Endothelial cell of umbilical vein (primary cell): ENCODE results near the gene COPS4. TPM values are rescaled to one million over a fixed set of nuclear protein-coding genes. Genes with fewer than 3 reads are reported as not detected.

Experiments
- BruUV-seq: library from RNA; stranded (reverse); fragments of 400-500 nt; replicated peaks from 2 replicates; lab custom pipeline; 2021; lab: Mats Ljungman, UMichigan
- CTCF ChIA-PET: fragments of 300-600, 350-600 bp; sonication (Branson Sonifier 250); formaldehyde crosslinking; loops from one replicate; lab custom pipeline; 2021; ENCODE audit warnings: antibody characterized with exemption, inconsistent platforms; lab: Charles Lee
- POLR2A ChIA-PET: fragments of 300-600, 350-600 bp; sonication (Branson Sonifier 250); formaldehyde crosslinking; loops from one replicate; lab custom pipeline; 2021; ENCODE audit warnings: antibody characterized with exemption, inconsistent platforms; lab: Charles Lee
- DNase-seq: peaks from one replicate; pipeline ENCODE4 v3.0.0-alpha.2; 2011; ENCODE audit warnings: low read depth, low spot score
- FAIRE-seq: peaks from 2 replicates; lab custom pipeline; 2011; peaks lifted over from hg19 to GRCh38; lab: Jason Lieb, UNC
- H2AFZ ChIP-seq: 2 replicates; pipeline ENCODE4 v1.6.0; 2012; ENCODE audit warnings: low read depth, low read length, control low read depth, inconsistent platforms
- H3K27ac ChIP-seq: 2 replicates; pipeline ENCODE4 v1.5.1; 2011; ENCODE audit warnings: low read depth, mild to moderate bottlenecking, control low read depth, low read length, moderate library complexity; ENCODE audit not compliant: insufficient read depth
- H3K27me3 ChIP-seq, 2 experiments: 2 replicates each; pipeline versions ENCODE4 v1.6.0 to v1.6.1; 2011; ENCODE audit warnings: low read length in 2 of 2, mixed read lengths in 1 of 2; ENCODE audit not compliant: control insufficient read depth in 2 of 2, insufficient read depth in 2 of 2
- H3K36me3 ChIP-seq, 2 experiments: 2 replicates in 1 of 2; 3 replicates in 1 of 2; pipeline ENCODE4 v1.5.1; 2011; ENCODE audit warnings: low read length in 2 of 2, mild to moderate bottlenecking in 1 of 2, moderate library complexity in 1 of 2; ENCODE audit not compliant: control insufficient read depth in 2 of 2, insufficient read depth in 2 of 2; ENCODE audit errors: extremely low read depth in 1 of 2
- H3K4me1 ChIP-seq: 3 replicates; pipeline ENCODE4 v1.5.1; 2011; ENCODE audit warnings: mild to moderate bottlenecking, low read length; ENCODE audit not compliant: control insufficient read depth, insufficient read depth; ENCODE audit errors: extremely low read depth
- H3K4me2 ChIP-seq: 2 replicates; pipeline ENCODE4 v1.6.1; 2011; ENCODE audit warnings: low read length, control low read depth, mixed read lengths; ENCODE audit not compliant: insufficient read depth
- H3K4me3 ChIP-seq, 3 experiments: fragments of 200-600 bp in 1 of 3; sonication (generic), shearing (Covaris generic) in 1 of 3; replicated peaks in 1 of 3; 2 replicates each; pipeline ENCODE4 v1.5.1; 2011 to 2016; ENCODE audit warnings: control low read depth in 3 of 3, low read length in 3 of 3, mild to moderate bottlenecking in 2 of 3, inconsistent platforms in 1 of 3, low read depth in 1 of 3, moderate library complexity in 1 of 3; ENCODE audit not compliant: insufficient read depth in 1 of 3
- H3K79me2 ChIP-seq: 2 replicates; pipeline ENCODE4 v1.6.0; 2012; ENCODE audit warnings: low read length, inconsistent platforms; ENCODE audit not compliant: control insufficient read depth, insufficient read depth
- H3K9ac ChIP-seq: replicated peaks from 2 replicates; pipeline ENCODE3; 2011; ENCODE audit warnings: low read length, control low read depth; ENCODE audit not compliant: insufficient read depth; ENCODE audit errors: extremely low read depth
- H3K9me1 ChIP-seq: replicated peaks from 3 replicates; pipeline ENCODE4 v1.6.0; 2011; ENCODE audit warnings: mild to moderate bottlenecking, low read length; ENCODE audit not compliant: control insufficient read depth, insufficient read depth; ENCODE audit errors: extremely low read depth
- H3K9me3 ChIP-seq: replicated peaks from 2 replicates; pipeline ENCODE4 v1.5.1; 2012; ENCODE audit warnings: low read length, inconsistent platforms; ENCODE audit not compliant: control insufficient read depth, insufficient read depth
- H4K20me1 ChIP-seq: replicated peaks from 2 replicates; pipeline ENCODE3; 2011; ENCODE audit warnings: mild to moderate bottlenecking, low read length; ENCODE audit not compliant: control insufficient read depth, insufficient read depth; ENCODE audit errors: extremely low read depth
- CTCF ChIP-seq, 2 donors: IDR thresholded peaks; 1 replicate in 1 of 2; 2 replicates in 1 of 2; pipeline ENCODE4 v1.5.1; 2011; ENCODE audit warnings: low read length in 2 of 2, mild to moderate bottlenecking in 2 of 2, moderate library complexity in 2 of 2, control low read depth in 1 of 2, inconsistent platforms in 1 of 2, low read depth in 1 of 2; ENCODE audit not compliant: insufficient read depth in 1 of 2; ENCODE audit errors: extremely low read depth in 1 of 2
- EZH2 ChIP-seq: IDR thresholded peaks from 2 replicates; pipeline ENCODE4 v1.6.1; 2012; ENCODE audit warnings: borderline replicate concordance, low read depth, mild to moderate bottlenecking, moderate library complexity, low read length, inconsistent platforms; ENCODE audit not compliant: severe bottlenecking
- FOS ChIP-seq: IDR thresholded peaks from 2 replicates; pipeline ENCODE4 v1.6.1; 2011; ENCODE audit warnings: mild to moderate bottlenecking, low read length, moderate library complexity, borderline replicate concordance; ENCODE audit not compliant: insufficient read depth
- GATA2 ChIP-seq: IDR thresholded peaks from 2 replicates; pipeline ENCODE4 v1.7.0; 2011; ENCODE audit warnings: low read depth, mild to moderate bottlenecking, moderate library complexity, mixed read lengths, low read length; ENCODE audit not compliant: insufficient read length, insufficient read depth
- JUN ChIP-seq: IDR thresholded peaks from 2 replicates; pipeline ENCODE4 v1.6.1; 2011; ENCODE audit warnings: borderline replicate concordance, low read depth; ENCODE audit not compliant: insufficient read length, insufficient read depth
- MAX ChIP-seq: IDR thresholded peaks from 2 replicates; pipeline ENCODE4 v1.6.1; 2011; ENCODE audit not compliant: insufficient read depth, insufficient read length
- MYC ChIP-seq: IDR thresholded peaks from one replicate; pipeline ENCODE4 v1.6.1; 2011; ENCODE audit warnings: mild to moderate bottlenecking, low read depth, low read length
- POLR2A ChIP-seq: IDR thresholded peaks from 2 replicates; pipeline ENCODE4 v1.6.1; 2012; ENCODE audit warnings: low read depth, mild to moderate bottlenecking, control low read depth, low read length
- POLR2AphosphoS5 ChIP-seq: IDR thresholded peaks from 2 replicates; pipeline ENCODE4 v1.6.1; 2012; ENCODE audit warnings: low read depth, mild to moderate bottlenecking, control low read depth, low read length, moderate library complexity; ENCODE audit not compliant: insufficient read depth
- dilution Hi-C: fragments of 300-500 bp; cut with MboI; formaldehyde crosslinking; loops from one replicate; pipeline ENCODE4 v1.15.0; 2019; ENCODE audit warnings: low sequenced_read_pairs; ENCODE audit not compliant: extremely low pct_ligation_motif_present
- intact Hi-C: fragments of 100-400 bp; cut with micrococcal nuclease; formaldehyde crosslinking; loops from one replicate; pipeline ENCODE4 v1.10.0; 2022
- polyA plus RNA-seq, 4 experiments: library from polyadenylated mRNA; depleted of rRNA in 3 of 4; stranded (reverse) in 3 of 4; unstranded in 1 of 4; fragments of >200 nt; gene quantifications; 2 replicates each; pipeline versions ENCODE4 v1.2.1 to v1.2.3, GENCODE V29; 2011 to 2012; ENCODE audit warnings: missing spikeins in 1 of 4
- total RNA-seq: library from RNA; stranded (reverse); gene quantifications from 2 replicates; pipeline ENCODE4 v1.2.3, GENCODE V29; 2021

COPS4 gene
- total and polyA plus RNA-seq, 2 donors (not counting 3 experiments of a cell fraction or from before 2014, with no cell fraction given), result 29.8 to 53.0 TPM

GRCh38 chr4:83109480-83110222 is 74.7 kb downstream of the COPS4 start:
- H4K20me1 ChIP-seq, result no peaks in the 10 kb centered on the region
- intact Hi-C loops (loop anchor here (1.0 kb wide), 3 partner anchors 35 to 144 kb away; no protein-coding TSS in a partner anchor), dilution Hi-C loops (no loop called here)
- H3K4me2 ChIP-seq, result peak overlapping the region; percentile 88
- no peaks in the 10 kb centered on the region for H3K79me2 ChIP-seq
- peak overlapping the region; percentile 94 for H2AFZ ChIP-seq
- H3K9ac ChIP-seq, result peak overlapping the region; percentile 79
- peak overlapping the region; percentile 48 to 78 (median 70) for H3K4me3 ChIP-seq
- no peaks in the 10 kb centered on the region for H3K36me3 ChIP-seq
- peak overlapping the region; percentile 71 for H3K27ac ChIP-seq
- no peaks in the 10 kb centered on the region for H3K9me3 ChIP-seq
- H3K4me1 ChIP-seq, result peaks cover 11% of the 10 kb centered on the region
- TF ChIP-seq POLR2AphosphoS5 (peak; percentile 22), JUN (no peak), CTCF (IDR thresholded peaks at IDR 0.05; ENCODE audit: extremely low read depth in 1 of 2, insufficient read depth in 1 of 2, low read depth in 1 of 2, low read length in 2 of 2) (no peak), FOS (no peak), GATA2 (no peak), EZH2 (no peak), POLR2A (peak; percentile 20), MYC (no peak), MAX (no peak)
- POLR2A ChIA-PET, result interaction anchor here (1.1 kb wide), 1 partner anchor 12 kb away, joined by 3 read pairs; no protein-coding TSS in a partner anchor
- DNase-seq (peak; percentile 52), FAIRE-seq (no peak)
- no peaks in the 10 kb centered on the region for H3K9me1 ChIP-seq
- CTCF ChIA-PET, result interaction anchor here (0.7 to 3.6 kb wide), 35 partner anchors 9 to 211 kb away, joined by 3 to 47 read pairs (median 4); partner anchors contain the start of genes COPS4, COQ2 and THAP9
- BruUV-seq, result no TSS peak
- H3K27me3 ChIP-seq, result no peaks in the 10 kb centered on the region
